IMR-90 (cell line): ENCODE data around the gene GSDMA.
A peak's percentile ranks its signal among the peaks of the same experiment; 100 is the strongest.

Experiments
- CTCF ChIP-seq: conservative IDR thresholded peaks from 2 replicates; pipeline ENCODE4 v1.5.1; 2012; ENCODE audit warnings: mild to moderate bottlenecking, low read depth, low read length, improper control_type of control experiment
- ELK1 ChIP-seq: fragments of 150-350 bp; IDR thresholded peaks from 2 replicates; pipeline ENCODE4 v1.6.1; 2016; ENCODE audit warnings: low read depth, mild to moderate bottlenecking, low read length, moderate library complexity, borderline replicate concordance
- MXI1 ChIP-seq: IDR thresholded peaks from 2 replicates; pipeline ENCODE4 v1.6.1; 2012; ENCODE audit warnings: low read depth, mild to moderate bottlenecking, low read length, moderate library complexity, borderline replicate concordance
- POLR2A ChIP-seq: IDR thresholded peaks from 2 replicates; pipeline ENCODE4 v1.6.1; 2012; ENCODE audit warnings: mild to moderate bottlenecking, low read depth, low read length
- RAD21 ChIP-seq: IDR thresholded peaks from 2 replicates; pipeline ENCODE4 v1.6.1; 2012; ENCODE audit warnings: low read length, improper control_type of control experiment
- USF2 ChIP-seq: fragments of 150-350 bp; IDR thresholded peaks from 2 replicates; pipeline ENCODE4 v1.6.1; 2017; ENCODE audit warnings: mild to moderate bottlenecking, antibody characterized with exemption, low read length, low read depth

- peak; percentile 82 for TF ChIP-seq RAD21
- peak; percentile 89 for TF ChIP-seq CTCF
- no peak for TF ChIP-seq POLR2A
- TF ChIP-seq ELK1 = no peak
- no peak for TF ChIP-seq MXI1
- TF ChIP-seq USF2 = no peak
These were observed 64.2 kb downstream of the GSDMA start for GRCh38 chr17:40026816-40027613.
